Ramos (cell line): ENCODE results near the gene BAZ2A.

Experiments used
- in situ Hi-C: fragments of 300-500 bp; cut with MboI; formaldehyde crosslinking; loops from one replicate; pipeline ENCODE4 v1.14.3; 2022; ENCODE audit warnings: low sequenced_read_pairs; ENCODE audit not compliant: unreplicated experiment

The BAZ2A gene

DNA sequence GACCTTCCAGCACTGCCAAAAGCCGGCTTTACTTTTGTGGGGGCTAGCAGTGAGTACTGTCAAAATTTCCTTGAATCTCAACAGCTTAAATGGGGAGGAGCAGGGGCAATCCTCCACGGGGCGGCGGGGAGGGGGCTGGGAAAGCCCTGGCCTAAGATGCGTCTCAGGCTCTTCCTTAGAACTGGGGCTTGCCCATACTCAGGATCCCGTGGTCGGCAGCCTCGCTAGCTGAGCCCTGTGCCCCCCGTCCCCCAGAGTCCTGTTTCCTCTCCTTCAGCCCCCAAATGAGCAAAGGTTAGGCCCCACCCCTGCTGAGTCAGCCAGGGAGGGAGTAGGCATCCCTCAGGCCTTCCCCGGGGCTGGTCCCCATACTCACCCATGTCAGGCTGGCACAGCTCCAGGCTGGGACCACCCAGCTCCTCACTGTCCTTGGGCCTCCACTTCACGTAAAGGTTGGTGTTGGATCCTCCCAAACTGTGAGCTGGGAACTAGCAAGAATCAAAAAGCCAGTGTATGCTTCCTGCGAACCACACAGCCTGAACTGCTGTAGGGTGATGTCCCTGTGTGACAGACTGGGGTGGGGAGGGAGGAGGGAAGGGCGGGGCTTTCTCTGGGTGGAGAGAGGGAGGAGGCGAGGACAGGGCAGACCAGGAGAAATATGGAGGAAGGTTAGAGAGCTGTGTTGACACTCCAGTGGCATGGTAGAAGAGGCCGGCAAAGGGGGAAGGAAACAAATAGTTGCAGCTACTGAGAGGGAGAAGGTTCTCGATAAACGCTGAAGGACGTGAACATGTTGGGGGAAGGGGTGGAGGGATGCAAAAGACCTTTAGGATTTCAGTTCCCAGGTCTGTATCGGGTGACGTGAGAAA, 5.9 kb upstream of the BAZ2A start:
- in situ Hi-C loops, result loop anchor here (10.0 kb wide), 1 partner anchor 479 kb away; the partner anchor contains the start of gene STAT6

DNA sequence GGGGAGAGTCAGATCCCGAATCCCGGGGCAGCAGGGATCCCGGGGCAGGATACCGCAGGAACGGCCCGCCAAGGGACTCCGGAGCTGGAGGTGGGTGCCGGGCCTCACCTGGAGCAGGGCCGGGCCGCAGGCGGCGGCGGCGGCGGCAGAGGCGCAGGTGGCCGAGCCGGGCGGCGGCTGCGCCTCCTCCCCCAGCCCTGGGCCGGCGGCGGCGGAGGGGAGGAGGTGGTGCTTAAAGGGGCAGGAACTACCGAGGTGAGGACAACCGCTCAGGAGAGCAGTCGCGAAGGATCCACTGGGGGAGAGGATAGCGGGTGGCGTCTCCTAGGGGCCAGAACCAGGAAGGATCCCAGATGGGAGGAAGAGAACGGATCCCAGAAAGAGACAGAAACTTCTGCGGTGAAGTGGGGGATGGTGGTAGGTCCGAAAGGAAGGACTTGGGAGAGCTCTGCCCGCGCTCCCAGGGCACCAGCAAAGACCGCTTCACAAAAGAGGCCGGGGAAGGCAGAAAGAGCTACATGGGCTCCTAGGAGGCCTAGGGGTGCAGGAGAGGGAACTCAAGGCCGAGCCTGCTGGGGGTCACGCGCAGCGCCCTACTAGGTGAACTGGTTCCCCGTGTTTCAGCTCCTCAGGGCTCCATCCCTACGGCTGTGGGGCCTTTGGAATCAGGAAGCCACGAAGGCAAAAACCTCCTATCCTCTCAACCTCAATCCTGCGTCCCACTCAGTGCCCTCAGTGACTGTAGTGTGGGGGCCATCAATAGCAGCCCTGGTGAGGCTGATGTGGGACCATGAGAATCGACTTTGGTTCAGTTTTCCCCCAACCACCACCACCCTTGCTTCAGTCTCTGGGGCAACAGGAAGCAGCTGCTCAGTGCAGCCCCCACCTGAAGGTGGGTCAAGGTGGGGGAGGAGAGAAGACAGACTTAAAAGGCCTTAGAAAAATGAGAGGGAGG, 5.0 kb upstream of the BAZ2A start:
- in situ Hi-C loops, result loop anchor here (10.0 kb wide), 1 partner anchor 480 kb away; the partner anchor contains the start of gene STAT6

DNA sequence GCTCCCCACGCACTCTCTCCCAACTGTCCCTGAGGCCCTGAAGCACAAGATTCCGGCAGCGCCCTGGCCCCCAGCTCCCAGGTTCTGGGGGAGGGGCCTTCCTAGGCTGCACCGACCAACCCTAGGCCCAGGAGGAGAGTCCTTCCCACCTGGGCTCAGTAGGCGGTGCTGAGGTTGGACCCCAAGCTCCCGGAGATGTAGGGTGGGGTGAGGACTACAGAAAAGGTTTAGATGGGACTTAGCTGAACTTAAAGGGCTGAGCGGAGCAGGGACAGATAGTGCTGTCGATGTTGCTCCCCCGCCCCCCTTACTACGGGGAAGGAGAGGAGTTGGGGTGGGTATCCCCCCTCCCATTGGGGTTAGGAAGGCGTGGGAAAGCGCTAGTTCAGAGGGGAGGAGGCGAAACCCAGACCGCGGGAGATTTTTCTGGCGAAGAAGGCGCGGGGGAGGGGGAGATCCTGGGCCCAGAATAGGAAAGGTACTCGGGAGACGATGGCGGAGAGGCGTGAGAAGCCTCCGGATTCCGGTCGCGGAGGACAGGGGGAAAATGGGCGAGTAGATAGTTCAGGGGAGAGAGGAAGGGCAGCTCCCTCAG, 4.2 kb upstream of the BAZ2A start:
- in situ Hi-C loops, result loop anchor here (10.0 kb wide), 1 partner anchor 480 kb away; the partner anchor contains the start of gene STAT6

DNA sequence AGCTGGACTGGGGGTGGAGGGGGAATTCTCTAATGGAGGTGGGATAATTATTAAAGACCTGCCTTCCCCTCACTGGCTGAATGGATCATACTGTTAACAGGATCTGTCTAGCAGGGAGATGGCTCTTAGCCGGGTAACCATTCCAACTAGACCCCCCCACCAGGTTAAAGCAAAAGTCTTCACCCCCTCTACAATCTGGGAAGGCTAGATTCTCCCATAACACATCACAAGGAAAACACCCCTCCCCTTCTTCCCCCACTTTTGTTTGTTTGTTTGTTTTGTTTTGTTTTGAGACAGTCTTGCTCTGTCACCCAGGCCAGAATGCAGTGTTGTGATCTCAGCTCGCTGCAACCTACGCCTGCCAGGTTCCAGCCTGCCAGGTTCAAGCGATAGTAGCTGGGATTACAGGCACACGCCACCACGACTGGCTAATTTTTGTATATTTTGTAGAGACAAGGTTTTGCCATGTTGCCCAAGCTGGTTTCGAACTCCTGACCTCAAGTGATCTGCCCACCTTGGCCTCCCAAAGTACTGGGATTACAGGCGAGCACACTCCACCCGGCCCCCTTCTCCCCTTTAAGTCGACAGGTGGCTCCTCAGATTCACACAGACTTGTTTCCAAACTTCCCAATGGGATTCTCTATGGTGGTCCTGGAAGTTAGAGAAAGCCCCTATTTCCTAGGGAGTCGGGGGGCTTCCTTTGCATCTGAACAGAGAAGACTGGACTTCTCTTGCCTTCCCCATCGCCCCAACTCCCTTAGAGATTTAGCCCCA, 3.5 kb upstream of the BAZ2A start:
- in situ Hi-C loops, result loop anchor here (10.0 kb wide), 1 partner anchor 481 kb away; the partner anchor contains the start of gene STAT6

DNA sequence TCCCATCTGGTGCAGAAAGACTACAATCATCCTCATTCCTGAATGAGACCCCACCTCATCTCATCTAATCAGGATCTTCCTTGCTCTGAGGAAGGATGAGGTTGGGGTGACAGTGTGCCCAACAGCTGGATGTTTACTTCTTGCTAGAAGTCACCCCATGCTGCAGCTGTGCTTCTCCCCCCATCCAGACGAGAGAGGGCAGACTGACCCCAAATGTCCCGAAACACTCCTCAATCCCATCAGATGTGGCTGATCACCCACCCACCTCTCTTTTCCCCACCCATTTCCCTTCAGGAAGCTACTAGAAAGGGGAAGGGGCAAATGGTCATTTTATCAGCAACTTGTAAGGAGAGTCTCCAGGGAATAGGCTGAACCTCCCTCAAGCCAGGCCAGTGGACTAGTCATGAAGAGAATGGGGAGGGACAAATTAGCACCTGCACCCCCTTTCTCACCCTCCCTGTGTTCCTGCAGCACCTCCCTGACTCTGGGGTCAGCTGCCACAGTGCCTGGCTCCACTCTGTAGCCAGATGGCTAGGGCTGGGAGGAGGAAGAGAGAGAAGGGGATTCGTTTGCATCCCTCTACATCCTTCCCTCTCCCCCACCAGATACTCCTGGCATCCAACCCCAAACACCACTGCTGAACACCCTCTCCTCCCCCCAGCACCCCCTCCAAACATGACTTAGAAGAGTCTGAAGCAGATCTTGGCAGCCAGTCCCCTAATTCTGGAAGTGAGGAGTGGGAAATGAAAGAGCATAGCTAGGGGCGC, 2.8 kb upstream of the BAZ2A start:
- in situ Hi-C loops, result loop anchor here (10.0 kb wide), 1 partner anchor 482 kb away; the partner anchor contains the start of gene STAT6

DNA sequence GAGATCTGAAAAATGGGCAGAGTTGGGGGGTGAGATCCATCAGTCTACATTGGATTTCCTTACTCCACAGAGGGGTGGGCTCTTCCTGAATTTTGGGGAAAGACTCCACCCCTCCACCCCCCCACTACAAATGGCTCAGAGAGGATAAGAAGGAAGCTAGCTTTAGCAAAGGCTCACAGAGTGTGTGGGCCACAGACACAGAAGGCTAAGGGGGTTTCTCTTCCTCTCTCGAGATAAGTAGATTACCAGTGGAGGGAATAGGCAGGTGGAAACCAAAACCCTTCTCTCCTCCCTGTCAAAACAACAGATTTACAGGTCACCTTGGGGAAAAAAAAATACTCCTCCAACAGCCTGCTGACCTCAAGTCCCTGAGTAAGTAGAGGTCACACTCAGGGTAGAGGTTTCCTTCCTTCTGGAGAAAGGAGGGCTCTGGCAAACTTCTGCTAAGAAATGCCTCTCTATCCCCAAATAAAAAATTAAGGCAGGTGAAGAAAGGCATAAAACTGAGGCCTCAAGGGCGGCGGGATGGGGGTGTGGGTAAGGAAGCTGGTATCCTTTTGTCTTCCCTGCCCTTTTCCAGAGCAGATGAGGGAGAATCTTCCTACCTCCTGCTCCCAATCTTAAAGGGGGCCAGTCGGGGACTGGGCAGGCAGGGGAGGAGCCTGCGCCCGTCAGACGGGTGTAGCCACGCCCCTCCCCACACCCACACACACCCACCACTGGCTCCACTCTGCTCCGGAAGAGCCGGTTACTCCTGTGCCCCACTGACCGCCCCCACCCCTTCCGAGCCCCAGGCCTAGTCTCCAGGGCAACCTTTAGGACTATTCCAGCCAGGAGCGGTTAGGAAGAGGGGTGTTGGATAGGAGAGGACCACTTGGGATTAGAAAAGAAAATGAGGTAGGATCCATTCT, 1.9 kb upstream of the BAZ2A start:
- in situ Hi-C loops, result loop anchor here (10.0 kb wide), 1 partner anchor 483 kb away; the partner anchor contains the start of gene STAT6

DNA sequence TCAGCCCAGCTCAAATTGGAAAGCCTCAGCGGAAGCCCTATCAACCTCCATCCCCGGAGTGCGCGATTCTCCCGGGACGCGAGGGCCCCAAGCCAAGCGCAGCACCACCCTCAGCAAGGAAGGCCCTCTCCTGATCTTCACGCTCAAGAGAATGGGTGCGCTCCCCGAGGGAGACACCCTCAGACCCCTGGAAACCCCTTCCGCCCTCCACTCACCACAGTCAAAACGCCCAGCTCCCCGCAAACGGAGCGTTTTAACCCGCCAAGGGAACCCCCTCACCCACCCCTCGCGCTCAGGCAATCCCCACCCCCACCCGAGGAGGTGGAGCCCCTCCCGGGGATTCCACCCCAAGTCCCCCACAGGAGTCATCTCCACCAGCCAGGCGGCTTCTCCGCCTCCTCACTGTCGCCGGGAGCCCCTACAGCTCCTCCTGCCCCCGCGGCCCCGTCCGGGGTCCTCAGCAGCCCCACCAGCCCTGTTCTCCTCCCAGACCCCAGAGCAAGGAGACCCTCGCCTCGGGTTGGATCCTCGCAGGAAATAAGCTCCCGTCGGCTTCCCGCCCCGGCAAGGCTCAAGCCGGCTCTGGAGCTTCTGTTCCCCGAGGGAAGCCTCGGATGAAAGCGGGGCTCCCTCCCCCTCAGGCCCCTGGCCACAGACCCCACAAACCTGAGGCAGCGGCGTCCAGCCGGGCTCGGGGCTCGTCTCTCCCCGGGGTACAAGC, 507 bp downstream of the BAZ2A start:
- in situ Hi-C loops, result loop anchor here (10.0 kb wide), 1 partner anchor 485 kb away; the partner anchor contains the start of gene STAT6

DNA sequence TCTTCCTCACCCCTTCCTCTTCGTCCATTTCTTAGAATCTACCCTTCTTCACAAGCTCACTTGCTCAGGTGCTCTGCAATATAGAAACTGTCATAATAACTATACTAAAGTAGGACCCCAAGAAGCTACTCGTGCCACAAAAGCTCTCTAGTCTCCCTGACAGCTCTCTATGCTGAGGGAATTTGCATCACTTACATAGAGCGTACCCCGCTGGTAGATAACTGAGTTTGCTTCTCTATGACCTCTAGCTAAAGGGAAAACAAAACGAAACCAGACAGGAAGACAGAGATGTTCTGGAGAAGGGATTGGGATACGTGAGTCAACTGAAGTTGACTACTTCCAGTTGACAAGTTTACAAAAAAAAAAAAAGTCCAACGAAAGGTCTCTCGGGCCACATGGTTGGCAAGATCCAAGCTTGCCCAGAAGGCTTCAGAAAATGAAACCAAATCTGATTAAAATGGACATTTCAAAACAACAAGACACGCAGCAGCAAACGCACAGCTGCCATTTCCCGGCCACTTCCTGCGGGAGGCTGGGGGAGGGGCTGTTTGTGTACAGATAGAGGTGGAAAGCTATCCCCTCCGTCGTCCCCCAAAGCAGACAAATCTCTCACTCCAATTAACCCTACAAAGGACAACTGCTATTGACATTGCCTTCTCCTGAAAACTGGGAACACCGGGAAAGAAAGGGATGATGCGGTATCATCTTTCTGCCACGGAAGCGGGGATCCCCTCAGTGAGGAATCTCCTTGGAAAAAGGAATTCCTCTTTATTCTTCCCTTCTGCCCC, 1.3 kb downstream of the BAZ2A start:
- in situ Hi-C loops, result no loop called here

DNA sequence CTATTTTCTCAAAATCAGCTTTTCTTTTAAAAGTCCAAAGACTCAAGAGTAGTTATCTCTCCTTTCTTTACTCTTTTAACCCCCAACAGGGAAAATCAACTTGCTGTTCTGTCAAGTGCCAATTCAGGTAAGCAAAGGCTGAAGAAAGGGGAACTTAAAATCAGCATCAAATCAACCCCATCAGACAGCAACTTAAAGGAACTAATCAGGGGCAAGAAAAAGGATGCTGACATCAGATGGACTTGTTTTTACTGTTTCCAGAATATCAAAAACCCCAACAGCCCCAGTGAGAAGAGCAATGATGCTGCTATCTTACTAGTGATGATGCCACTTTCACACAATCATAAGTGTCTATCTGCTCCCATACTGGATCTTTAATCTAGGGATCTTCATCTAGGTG, 3.4 kb downstream of the BAZ2A start:
- in situ Hi-C loops, result no loop called here

DNA sequence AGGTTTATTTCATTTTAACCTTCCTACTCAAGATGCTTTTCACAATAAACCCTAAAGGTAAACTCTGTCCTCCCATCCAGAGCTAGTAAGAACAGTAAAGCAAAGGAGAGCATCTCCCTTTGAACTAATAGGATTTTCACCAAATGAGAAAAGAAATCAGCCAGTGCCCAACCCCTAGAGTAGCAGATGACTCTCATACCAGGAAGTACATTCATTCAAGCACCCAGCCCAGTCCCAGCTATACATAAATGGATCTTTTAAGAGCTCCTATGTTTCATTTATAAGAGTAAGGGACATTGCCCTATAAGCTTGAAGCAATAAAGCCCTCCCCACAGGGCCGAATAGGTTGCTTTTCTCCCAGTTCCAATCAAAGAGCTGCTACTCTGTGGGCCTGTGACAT, 7.6 kb downstream of the BAZ2A start:
- in situ Hi-C loops, result no loop called here

DNA sequence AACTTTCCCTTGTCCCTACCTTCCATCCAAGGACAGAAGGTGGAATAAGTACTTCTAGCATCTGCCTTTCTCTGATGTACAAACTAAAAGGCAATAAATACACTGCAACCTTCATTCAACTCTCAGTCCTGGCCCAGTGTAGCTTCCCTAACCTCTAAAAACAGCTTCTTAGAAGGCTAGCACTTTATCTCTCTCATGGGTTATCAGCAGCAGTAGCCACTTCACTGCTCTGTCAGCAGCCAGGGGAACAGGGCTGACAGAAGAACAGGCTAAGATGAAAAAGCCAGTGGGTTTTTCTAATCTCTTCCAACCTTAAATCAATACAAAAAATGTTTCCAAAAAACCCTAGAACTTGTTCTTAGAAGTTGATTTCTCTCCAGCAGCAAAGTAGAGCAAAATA, 13.2 kb downstream of the BAZ2A start:
- in situ Hi-C loops, result no loop called here

DNA sequence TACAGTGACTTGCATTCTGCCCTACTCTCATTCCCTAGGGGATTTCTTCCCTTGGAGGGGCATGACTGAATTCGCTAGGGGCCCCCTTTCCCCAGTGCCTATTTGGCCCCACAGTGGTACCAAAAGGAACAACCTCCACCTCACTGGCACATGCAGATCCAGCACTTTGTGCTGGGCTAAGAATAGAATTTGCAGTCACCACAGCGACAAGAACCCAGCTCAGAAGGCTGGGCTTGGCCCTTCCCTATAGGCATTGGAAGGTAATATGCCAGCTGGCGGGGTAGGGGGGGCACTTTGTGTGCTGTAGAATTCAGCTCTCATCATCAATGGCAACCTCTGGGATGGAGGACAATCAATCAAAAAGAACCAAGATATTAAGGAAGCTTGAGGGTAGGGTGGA, 13.9 kb downstream of the BAZ2A start:
- in situ Hi-C loops, result no loop called here

DNA sequence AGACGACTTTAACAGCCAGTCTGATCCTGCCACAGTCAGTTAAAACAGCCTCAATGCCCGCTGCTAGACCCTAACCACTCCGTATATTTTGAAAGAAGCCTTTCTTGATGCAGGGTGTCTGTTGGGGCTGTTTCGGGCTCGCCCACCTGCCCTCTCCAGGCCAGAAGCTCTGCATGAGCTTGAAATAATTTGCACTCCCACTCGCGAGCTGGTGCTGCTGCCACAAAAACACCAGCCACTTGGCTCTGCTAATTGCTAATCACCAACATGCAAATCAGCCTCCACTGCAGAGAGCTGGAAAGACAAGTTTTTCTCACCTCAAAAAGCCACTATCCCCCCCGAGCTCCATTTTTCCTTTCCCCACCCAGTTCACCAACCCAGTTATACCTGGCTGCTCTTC, 15.5 kb downstream of the BAZ2A start:
- in situ Hi-C loops, result no loop called here

DNA sequence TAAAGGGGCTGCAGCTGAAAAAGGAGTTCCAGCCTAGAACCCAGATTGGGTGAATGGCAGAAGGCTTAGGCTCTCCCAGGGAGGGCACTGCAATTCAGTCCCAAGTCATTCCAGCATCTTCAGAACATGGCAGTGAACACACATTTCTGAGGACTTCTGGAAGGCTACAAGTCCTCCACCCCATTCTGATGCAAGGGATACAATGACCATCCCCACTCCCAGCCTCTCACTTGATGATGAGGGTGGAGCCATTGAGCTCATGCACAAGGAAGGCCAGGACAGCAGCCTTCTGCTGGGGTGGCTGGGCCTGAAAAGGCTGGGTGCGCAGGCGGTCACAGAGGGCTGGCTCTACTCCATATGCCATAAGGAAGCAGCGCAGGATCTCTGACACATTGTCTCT, 25.8 kb downstream of the BAZ2A start:
- in situ Hi-C loops, result no loop called here

DNA sequence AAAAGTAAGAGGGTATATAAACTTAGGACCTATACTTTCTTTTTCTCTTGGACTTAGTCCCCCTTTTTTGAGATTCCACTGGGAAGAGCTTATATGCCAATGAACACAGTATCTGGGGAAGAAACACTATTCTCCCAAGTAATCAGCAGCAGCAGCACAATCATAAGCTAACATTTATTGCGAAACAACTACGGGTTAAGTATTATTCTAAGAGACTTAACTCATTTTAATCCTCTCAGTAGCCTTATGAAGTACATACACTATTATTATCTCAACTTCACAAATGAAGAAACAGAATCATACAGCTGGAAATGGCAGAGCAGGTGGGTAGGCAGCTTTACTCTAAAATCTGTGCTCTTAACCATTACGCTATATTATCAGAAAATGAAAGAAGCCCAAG, 27.9 kb downstream of the BAZ2A start:
- in situ Hi-C loops, result no loop called here

DNA sequence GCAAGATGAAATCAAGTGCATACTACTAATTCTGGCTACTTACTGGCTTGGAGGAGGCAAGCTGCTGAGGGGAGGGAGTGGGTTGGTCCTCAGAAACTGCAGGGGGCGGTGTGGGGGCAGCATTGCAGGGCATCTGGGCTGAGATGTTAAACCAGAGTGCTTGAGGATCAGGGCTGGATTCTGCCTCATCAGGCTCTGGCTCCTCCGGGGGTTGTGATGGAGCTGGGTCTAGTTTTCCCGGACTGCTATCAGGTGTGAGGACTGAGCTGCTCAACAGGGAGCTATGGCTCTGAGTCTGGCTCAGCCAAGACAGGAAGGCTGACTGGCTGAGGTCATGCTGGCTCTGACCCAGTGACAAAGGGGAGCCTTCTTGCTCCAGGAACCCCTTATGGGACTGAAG, 28.6 kb downstream of the BAZ2A start:
- in situ Hi-C loops, result no loop called here
